H9 (cell line): Measurements from ENCODE around the gene EMB. TPM values are rescaled to one million over a fixed set of nuclear protein-coding genes. Genes with fewer than 3 reads are reported as not detected.
"Not testable (repeated sequence)": the region's sequence is repeated elsewhere in the genome, so short reads cannot be mapped to it uniquely, and the experiment has no call there.

Experiments used
- DNase-seq: peaks from one replicate; pipeline ENCODE4 v3.0.0-alpha.2; 2017
- H2AFZ ChIP-seq: one replicate; pipeline ENCODE4 v1.6.1; 2013; ENCODE audit warnings: mild to moderate bottlenecking, low read length, control low read depth, moderate library complexity
- H2AK5ac ChIP-seq: 2 replicates; pipeline ENCODE4 v1.6.1; 2013; ENCODE audit warnings: low read length, control low read depth, mixed read lengths; ENCODE audit not compliant: insufficient read length
- H2BK120ac ChIP-seq: one replicate; pipeline ENCODE4 v1.6.1; 2013; ENCODE audit warnings: low read depth, mild to moderate bottlenecking, low read length, control low read depth, inconsistent platforms; ENCODE audit not compliant: poor library complexity, severe bottlenecking
- H2BK12ac ChIP-seq: 2 replicates; pipeline ENCODE4 v1.6.1; 2013; ENCODE audit warnings: low read length, control low read depth, mixed read lengths, low read depth; ENCODE audit not compliant: insufficient read length
- H2BK15ac ChIP-seq: 2 replicates; pipeline ENCODE4 v1.6.1; 2013; ENCODE audit warnings: low read depth, low read length, control low read depth
- H2BK20ac ChIP-seq: one replicate; pipeline ENCODE4 v1.6.1; 2013; ENCODE audit warnings: low read depth, mild to moderate bottlenecking, low read length, control low read depth, inconsistent platforms; ENCODE audit not compliant: poor library complexity, severe bottlenecking
- H2BK5ac ChIP-seq: 2 replicates; pipeline ENCODE4 v1.6.1; 2013; ENCODE audit warnings: low read length, control low read depth, mixed read lengths; ENCODE audit not compliant: insufficient read length
- H3K14ac ChIP-seq: 2 replicates; pipeline ENCODE4 v1.6.1; 2013; ENCODE audit warnings: low read length, control low read depth; ENCODE audit not compliant: insufficient read depth
- H3K18ac ChIP-seq: 2 replicates; pipeline ENCODE4 v1.6.1; 2013; ENCODE audit warnings: low read depth, mild to moderate bottlenecking, mixed read lengths, low read length, control low read depth; ENCODE audit not compliant: insufficient read length
- H3K23ac ChIP-seq: 2 replicates; pipeline ENCODE4 v1.6.1; 2013; ENCODE audit warnings: low read length, control low read depth, mixed read lengths, low read depth; ENCODE audit not compliant: insufficient read length
- H3K23me2 ChIP-seq: 2 replicates; pipeline ENCODE4 v1.6.1; 2013; ENCODE audit warnings: low read depth, mild to moderate bottlenecking, mixed read lengths, low read length, control low read depth; ENCODE audit not compliant: insufficient read length, poor library complexity, severe bottlenecking
- H3K27ac ChIP-seq: 2 replicates; pipeline ENCODE4 v1.5.1; 2013; ENCODE audit warnings: low read length, control low read depth, mixed read lengths, low read depth; ENCODE audit not compliant: insufficient read length
- H3K27me3 ChIP-seq: 2 replicates; pipeline ENCODE4 v1.6.1; 2013; ENCODE audit warnings: low read length, control low read depth, inconsistent platforms; ENCODE audit not compliant: insufficient read depth
- H3K4ac ChIP-seq: 2 replicates; pipeline ENCODE4 v1.6.1; 2013; ENCODE audit warnings: low read depth, mild to moderate bottlenecking, control low read depth, inconsistent platforms, low read length, moderate library complexity
- H3K4me1 ChIP-seq: 2 replicates; pipeline ENCODE4 v1.6.1; 2013; ENCODE audit warnings: low read length, control low read depth, inconsistent platforms; ENCODE audit not compliant: insufficient read depth
- H3K4me2 ChIP-seq: 2 replicates; pipeline ENCODE4 v1.6.1; 2013; ENCODE audit warnings: low read length, control low read depth, mixed read lengths; ENCODE audit not compliant: insufficient read length, insufficient read depth
- H3K56ac ChIP-seq: 2 replicates; pipeline ENCODE4 v1.6.1; 2013; ENCODE audit warnings: low read depth, mild to moderate bottlenecking, mixed read lengths, low read length, control low read depth; ENCODE audit not compliant: insufficient read length
- H3K79me1 ChIP-seq: 2 replicates; pipeline ENCODE4 v1.6.1; 2013; ENCODE audit warnings: low read depth, mild to moderate bottlenecking, moderate library complexity, low read length, control low read depth, inconsistent platforms; ENCODE audit not compliant: insufficient read depth, poor library complexity, severe bottlenecking
- H3K79me2 ChIP-seq: 2 replicates; pipeline ENCODE4 v1.6.1; 2013; ENCODE audit warnings: low read length, control low read depth, inconsistent platforms; ENCODE audit not compliant: insufficient read depth
- H3K9ac ChIP-seq: 2 replicates; pipeline ENCODE4 v1.6.1; 2013; ENCODE audit warnings: low read length, control low read depth, mixed read lengths; ENCODE audit not compliant: insufficient read length; ENCODE audit errors: extremely low read depth
- H3K9me3 ChIP-seq: one replicate; pipeline ENCODE4 v1.6.1; 2013; ENCODE audit warnings: low read depth, low read length, inconsistent platforms; ENCODE audit not compliant: control insufficient read depth
- H3T11ph ChIP-seq: one replicate; pipeline ENCODE4 v1.6.1; 2013; ENCODE audit warnings: mild to moderate bottlenecking, low read length, control low read depth, inconsistent platforms
- H4K20me1 ChIP-seq: one replicate; pipeline ENCODE4 v1.6.1; 2013; ENCODE audit not compliant: control insufficient read depth, insufficient read length, insufficient read depth
- H4K5ac ChIP-seq: 2 replicates; pipeline ENCODE4 v1.6.1; 2013; ENCODE audit warnings: low read depth, mild to moderate bottlenecking, mixed read lengths, low read length, control low read depth; ENCODE audit not compliant: insufficient read length
- H4K8ac ChIP-seq: replicated peaks from 2 replicates; pipeline ENCODE4 v1.6.1; 2013; ENCODE audit warnings: low read length, control low read depth, mixed read lengths, low read depth; ENCODE audit not compliant: insufficient read length
- H4K91ac ChIP-seq: 2 replicates; pipeline ENCODE4 v1.6.1; 2013; ENCODE audit warnings: low read depth, mild to moderate bottlenecking, moderate library complexity, mixed read lengths, low read length, control low read depth; ENCODE audit not compliant: insufficient read length
- H3K27ac Mint-ChIP-seq, 3 experiments: 2 replicates in 2 of 3; 3 replicates in 1 of 3; pipeline ENCODE4 v1.8.0; 2020 to 2021; ENCODE audit warnings: mixed read lengths in 3 of 3, mild to moderate bottlenecking in 1 of 3, moderate library complexity in 1 of 3
- H3K27me3 Mint-ChIP-seq: 2 replicates; pipeline ENCODE4 v1.8.0; 2021; ENCODE audit warnings: low read depth, mild to moderate bottlenecking, moderate library complexity, mixed read lengths
- H3K36me3 Mint-ChIP-seq, 3 experiments: 2 replicates in 2 of 3; 3 replicates in 1 of 3; pipeline ENCODE4 v1.8.0; 2020 to 2021; ENCODE audit warnings: low read depth in 3 of 3, mixed read lengths in 3 of 3; ENCODE audit not compliant: insufficient read depth in 1 of 3
- H3K4me1 Mint-ChIP-seq, 2 experiments: 2 replicates each; pipeline ENCODE4 v1.8.0; 2020; ENCODE audit warnings: mixed read lengths in 2 of 2
- H3K4me3 Mint-ChIP-seq, 2 experiments: 2 replicates in 1 of 2; 3 replicates in 1 of 2; pipeline ENCODE4 v1.8.0; 2020 to 2021; ENCODE audit warnings: mild to moderate bottlenecking in 2 of 2, mixed read lengths in 2 of 2, moderate library complexity in 1 of 2
- H3K9me3 Mint-ChIP-seq, 2 experiments: 2 replicates in 1 of 2; 3 replicates in 1 of 2; pipeline ENCODE4 v1.8.0; 2020; ENCODE audit warnings: mild to moderate bottlenecking in 2 of 2, mixed read lengths in 2 of 2, moderate library complexity in 1 of 2
- WGBS: extraction: QIAGEN DNeasy Blood & Tissue Kit; methylation state at CpG from one replicate; pipeline ENCODE4 v1.1.7; 2013; ENCODE audit warnings: missing lambda C conversion rate, low lambda C conversion rate, mixed read lengths; ENCODE audit not compliant: insufficient read length; ENCODE audit errors: extremely low coverage; 5-methylcytosine and 5-hydroxymethylcytosine counted together
- total RNA-seq: library from RNA; stranded (reverse); gene quantifications from 2 replicates; pipeline ENCODE4 v1.2.1, GENCODE V29; 2021
- TF ChIP-seq, protein P1 (sequence below): fragments of 200-600 bp; sonication (generic); conservative IDR thresholded peaks from 3 replicates; pipeline ENCODE4 v1.8.0; 2021; ENCODE audit warnings: antibody characterized with exemption, mild to moderate bottlenecking

Gene EMB
- total RNA-seq, 1 experiment from 2014 or later = 39.4 TPM

DNA sequence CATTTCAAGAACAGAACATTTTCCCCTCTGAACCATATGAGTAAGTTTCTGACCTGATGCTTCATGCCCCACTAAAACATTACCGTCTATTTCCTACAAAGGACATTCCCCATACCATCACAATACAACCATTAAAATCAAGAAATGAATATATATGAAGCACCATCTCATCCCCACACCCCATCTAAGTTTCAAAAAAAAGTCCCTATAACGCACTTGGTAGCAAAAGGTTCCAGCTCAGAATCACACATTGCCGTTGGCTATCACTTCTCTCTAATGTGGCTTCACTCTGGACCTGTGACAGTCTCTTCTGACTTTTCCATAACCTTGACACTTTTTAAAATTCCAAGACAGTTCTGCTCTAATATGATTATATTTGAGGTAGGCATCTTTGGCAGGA lies 5.9 kb downstream of the EMB start:
- Histone ChIP-seq H3K14ac (no peak overlapping the region), H3K23me2 (no peaks in the 10 kb centered on the region), H3K79me2 (no peaks in the 10 kb centered on the region; the same call in 1 of the 2 replicates), H2BK120ac (no peak overlapping the region), H2BK5ac (no peak overlapping the region), H3K56ac (no peak overlapping the region), H2BK15ac (no peak overlapping the region), H2BK20ac (no peak overlapping the region), H3T11ph (no peak overlapping the region), H3K4ac (no peak overlapping the region), H4K91ac (no peak overlapping the region), H2AK5ac (no peak overlapping the region), H4K20me1 (no peaks in the 10 kb centered on the region), H4K5ac (no peak overlapping the region), H3K79me1 (no peaks in the 10 kb centered on the region), H2BK12ac (no peak overlapping the region), H4K8ac (no peak overlapping the region), H3K27ac (no peak overlapping the region), H2AFZ (no peak overlapping the region), H3K9me3 (no peaks in the 10 kb centered on the region), H3K4me1 (no peaks in the 10 kb centered on the region), H3K23ac (no peak overlapping the region), H3K9ac (no peak overlapping the region), H3K4me2 (no peak overlapping the region), H3K27me3 (no peaks in the 10 kb centered on the region), H3K18ac (no peak overlapping the region)
- no peaks in the 10 kb centered on the region for H3K27me3 Mint-ChIP-seq
- TF ChIP-seq, protein P1, sequence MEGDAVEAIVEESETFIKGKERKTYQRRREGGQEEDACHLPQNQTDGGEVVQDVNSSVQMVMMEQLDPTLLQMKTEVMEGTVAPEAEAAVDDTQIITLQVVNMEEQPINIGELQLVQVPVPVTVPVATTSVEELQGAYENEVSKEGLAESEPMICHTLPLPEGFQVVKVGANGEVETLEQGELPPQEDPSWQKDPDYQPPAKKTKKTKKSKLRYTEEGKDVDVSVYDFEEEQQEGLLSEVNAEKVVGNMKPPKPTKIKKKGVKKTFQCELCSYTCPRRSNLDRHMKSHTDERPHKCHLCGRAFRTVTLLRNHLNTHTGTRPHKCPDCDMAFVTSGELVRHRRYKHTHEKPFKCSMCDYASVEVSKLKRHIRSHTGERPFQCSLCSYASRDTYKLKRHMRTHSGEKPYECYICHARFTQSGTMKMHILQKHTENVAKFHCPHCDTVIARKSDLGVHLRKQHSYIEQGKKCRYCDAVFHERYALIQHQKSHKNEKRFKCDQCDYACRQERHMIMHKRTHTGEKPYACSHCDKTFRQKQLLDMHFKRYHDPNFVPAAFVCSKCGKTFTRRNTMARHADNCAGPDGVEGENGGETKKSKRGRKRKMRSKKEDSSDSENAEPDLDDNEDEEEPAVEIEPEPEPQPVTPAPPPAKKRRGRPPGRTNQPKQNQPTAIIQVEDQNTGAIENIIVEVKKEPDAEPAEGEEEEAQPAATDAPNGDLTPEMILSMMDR = no peak
- H3K4me3 Mint-ChIP-seq = no peak overlapping the region
- no peak for DNase-seq
- peaks cover 0 to 3% of the 10 kb centered on the region in 2 experiments; a peak in 1 of 5 replicates for H3K9me3 Mint-ChIP-seq
- WGBS = 100% methylated on average over 1 of the region's 3 CpGs
- peaks cover 13 to 15% of the 10 kb centered on the region in 2 experiments for H3K4me1 Mint-ChIP-seq
- H3K27ac Mint-ChIP-seq = no peak overlapping the region
- peaks cover 0 to 4% (median 3%) of the 10 kb centered on the region in 3 experiments; a peak in 2 of 7 replicates for H3K36me3 Mint-ChIP-seq

DNA sequence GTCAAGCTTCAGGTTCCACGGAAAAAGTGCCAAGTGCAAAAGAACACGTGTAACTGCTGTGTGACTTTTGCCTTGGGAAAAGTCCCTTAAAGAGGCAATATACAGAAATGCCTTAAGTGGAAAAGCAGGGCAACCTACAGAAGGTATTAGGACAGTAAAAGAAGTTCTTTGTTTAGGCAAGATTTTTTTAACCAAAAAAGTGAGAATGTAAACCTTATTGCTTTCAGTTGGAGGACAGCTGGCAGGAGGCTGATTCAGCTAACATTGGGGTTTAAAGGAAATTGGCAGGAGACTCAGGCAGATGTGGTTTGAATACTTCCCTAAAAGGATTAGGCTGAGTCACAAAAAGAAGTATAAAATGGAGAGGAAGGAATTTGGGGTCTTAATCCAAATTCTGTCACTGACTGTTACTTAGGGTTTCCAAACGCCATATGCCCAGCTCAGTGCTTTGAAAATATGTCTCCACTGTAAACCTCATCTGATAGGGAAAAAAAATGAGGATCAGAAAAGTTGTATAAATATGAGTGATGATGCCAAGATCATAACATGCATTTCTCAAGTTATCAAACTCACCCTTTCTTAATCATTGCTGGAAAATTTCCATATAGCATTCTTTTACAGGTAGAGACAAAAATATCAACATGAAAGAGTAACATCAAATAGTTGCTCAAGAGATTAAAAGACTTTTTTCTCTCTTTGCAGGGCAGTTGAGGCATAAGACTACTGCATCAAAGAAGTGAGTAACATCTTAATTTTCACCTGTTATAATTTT lies 9.8 kb downstream of the EMB start:
- H2BK120ac ChIP-seq, H2AFZ ChIP-seq, H3K9me3 ChIP-seq, H3K9ac ChIP-seq, H3K23ac ChIP-seq, H4K8ac ChIP-seq, H3K4me2 ChIP-seq, H3K4me1 Mint-ChIP-seq, H2BK5ac ChIP-seq, H2BK15ac ChIP-seq, H3K4ac ChIP-seq, H3K14ac ChIP-seq, H3K4me3 Mint-ChIP-seq, H2BK12ac ChIP-seq, H4K20me1 ChIP-seq, H4K5ac ChIP-seq, H3K56ac ChIP-seq, H3K27me3 ChIP-seq, H3T11ph ChIP-seq, H3K79me2 ChIP-seq, H2AK5ac ChIP-seq, H3K27ac Mint-ChIP-seq, H3K18ac ChIP-seq, H2BK20ac ChIP-seq, H3K23me2 ChIP-seq, H3K4me1 ChIP-seq, H3K79me1 ChIP-seq, H3K9me3 Mint-ChIP-seq, H3K27me3 Mint-ChIP-seq, H4K91ac ChIP-seq, H3K27ac ChIP-seq, DNase-seq: not testable (repeated sequence)
- WGBS = no CpG with 5 or more reads among the region's 3 CpGs
- peaks cover 5 to 12% (median 11%) of the 10 kb centered on the region in 3 experiments; a peak in 5 of 7 replicates for H3K36me3 Mint-ChIP-seq
